HEK293 (cell line): Measurements from ENCODE around the gene GPATCH2.

Source experiments
- CTCF ChIA-PET: fragments of 350-600 bp; formaldehyde crosslinking; extraction: SDS; loops from one replicate; lab custom pipeline; 2021; ENCODE audit warnings: antibody characterized with exemption; lab: Yijun Ruan, JAX
- POLR2A ChIA-PET: fragments of 300-600 bp; formaldehyde crosslinking; extraction: SDS; loops from one replicate; lab custom pipeline; 2020; ENCODE audit warnings: antibody characterized with exemption, inconsistent platforms; lab: Yijun Ruan, JAX
- H3K27ac ChIP-seq: fragments of 200-500 bp; sonication (Bioruptor generic); 2 replicates; pipeline ENCODE4 v1.5.1; 2014; ENCODE audit warnings: low read depth, low read length, control low read depth, inconsistent platforms; ENCODE audit errors: extremely low read depth
- H3K36me3 ChIP-seq, 2 experiments: fragments of 200-500 bp in 1 of 2; sonication (Bioruptor generic) in 1 of 2; 1 replicate in 1 of 2; 2 replicates in 1 of 2; pipeline ENCODE4 v1.5.1; 2014 to 2017; ENCODE audit warnings: inconsistent platforms in 2 of 2, low read length in 2 of 2; ENCODE audit not compliant: control insufficient read depth in 2 of 2, insufficient read depth in 1 of 2
- H3K4me1 ChIP-seq: fragments of 200-500 bp; sonication (Bioruptor generic); 2 replicates; pipeline ENCODE4 v1.5.1; 2014; ENCODE audit warnings: mild to moderate bottlenecking, low read length, inconsistent platforms; ENCODE audit not compliant: control insufficient read depth, insufficient read depth
- H3K4me3 ChIP-seq: 2 replicates; pipeline ENCODE4 v1.5.1; 2011; ENCODE audit warnings: low read depth, mild to moderate bottlenecking, control low read depth, low read length, moderate library complexity
- H3K9me3 ChIP-seq: fragments of 200-500 bp; sonication (Bioruptor generic); 2 replicates; pipeline ENCODE4 v1.5.1; 2014; ENCODE audit warnings: low read depth, low read length, inconsistent platforms; ENCODE audit not compliant: control insufficient read depth, insufficient read depth
- GLI4 ChIP-seq: fragments of 450-650 bp; formaldehyde crosslinking; IDR thresholded peaks from 2 replicates; pipeline ENCODE4 v1.5.1; 2016; ENCODE audit warnings: missing biosample characterization, missing genetic modification characterization
- HOXA7 ChIP-seq: sonication (generic); formaldehyde crosslinking; IDR thresholded peaks from 2 replicates; pipeline ENCODE4 v1.8.1; 2022; ENCODE audit warnings: missing genetic modification reagents, borderline replicate concordance
- KLF1 ChIP-seq: fragments of 450-650 bp; formaldehyde crosslinking; IDR thresholded peaks from 2 replicates; pipeline ENCODE4 v1.5.1; 2016; ENCODE audit warnings: missing biosample characterization, missing genetic modification characterization
- KLF7 ChIP-seq: fragments of 450-650 bp; formaldehyde crosslinking; IDR thresholded peaks from 2 replicates; pipeline ENCODE4 v1.5.1; 2016; ENCODE audit warnings: missing biosample characterization, missing genetic modification characterization, borderline replicate concordance
- OVOL3 ChIP-seq: fragments of 450-650 bp; formaldehyde crosslinking; IDR thresholded peaks from 2 replicates; pipeline ENCODE4 v1.5.1; 2016; ENCODE audit warnings: missing biosample characterization, missing genetic modification characterization
- SCRT1 ChIP-seq: fragments of 450-650 bp; formaldehyde crosslinking; IDR thresholded peaks from 2 replicates; pipeline ENCODE4 v1.5.1; 2016; ENCODE audit warnings: missing biosample characterization, missing genetic modification characterization, borderline replicate concordance
- YY1 ChIP-seq: fragments of 450-650 bp; formaldehyde crosslinking; IDR thresholded peaks from 2 replicates; pipeline ENCODE4 v1.5.1; 2018; ENCODE audit warnings: missing biosample characterization, missing genetic modification characterization
- ZBTB6 ChIP-seq: fragments of 450-650 bp; formaldehyde crosslinking; IDR thresholded peaks from 2 replicates; pipeline ENCODE4 v1.5.1; 2017; ENCODE audit warnings: missing biosample characterization, missing genetic modification characterization
- ZBTB8A ChIP-seq: fragments of 450-650 bp; formaldehyde crosslinking; IDR thresholded peaks from 2 replicates; pipeline ENCODE4 v1.5.1; 2016; ENCODE audit warnings: missing biosample characterization, missing genetic modification characterization
- ZFHX2 ChIP-seq: fragments of 450-650 bp; formaldehyde crosslinking; conservative IDR thresholded peaks from 2 replicates; pipeline ENCODE4 v1.5.1; 2016; ENCODE audit warnings: missing biosample characterization, missing genetic modification characterization
- ZNF112 ChIP-seq: fragments of 450-650 bp; formaldehyde crosslinking; IDR thresholded peaks from 2 replicates; pipeline ENCODE4 v1.5.0; 2017; ENCODE audit warnings: missing biosample characterization, missing genetic modification characterization
- ZNF121 ChIP-seq: fragments of 450-650 bp; formaldehyde crosslinking; IDR thresholded peaks from 2 replicates; pipeline ENCODE4 v1.5.1; 2016; ENCODE audit warnings: missing biosample characterization, missing genetic modification characterization
- ZNF19 ChIP-seq: fragments of 450-650 bp; formaldehyde crosslinking; IDR thresholded peaks from 2 replicates; pipeline ENCODE4; 2016; ENCODE audit warnings: missing biosample characterization, missing genetic modification characterization, low read depth
- ZNF2 ChIP-seq: fragments of 450-650 bp; formaldehyde crosslinking; IDR thresholded peaks from 2 replicates; pipeline ENCODE4 v1.5.1; 2016; ENCODE audit warnings: missing biosample characterization, missing genetic modification characterization
- ZNF211 ChIP-seq: fragments of 450-650 bp; formaldehyde crosslinking; IDR thresholded peaks from 2 replicates; pipeline ENCODE4 v1.5.1; 2016; ENCODE audit warnings: low read depth, missing biosample characterization, missing genetic modification characterization
- ZNF239 ChIP-seq: fragments of 450-650 bp; formaldehyde crosslinking; IDR thresholded peaks from 2 replicates; pipeline ENCODE4 v1.5.1; 2016; ENCODE audit warnings: missing biosample characterization, missing genetic modification characterization
- ZNF354C ChIP-seq: fragments of 450-650 bp; formaldehyde crosslinking; IDR thresholded peaks from 2 replicates; pipeline ENCODE4 v1.5.1; 2016; ENCODE audit warnings: missing biosample characterization, missing genetic modification characterization, low read depth, borderline replicate concordance
- ZNF404 ChIP-seq: fragments of 450-650 bp; formaldehyde crosslinking; IDR thresholded peaks from 2 replicates; pipeline ENCODE4 v1.5.1; 2017; ENCODE audit warnings: missing biosample characterization, missing genetic modification characterization
- ZNF48 ChIP-seq: fragments of 450-650 bp; formaldehyde crosslinking; IDR thresholded peaks from 2 replicates; pipeline ENCODE4 v1.5.1; 2016; ENCODE audit warnings: missing biosample characterization, missing genetic modification characterization
- ZNF488 ChIP-seq: fragments of 450-650 bp; formaldehyde crosslinking; IDR thresholded peaks from 2 replicates; pipeline ENCODE4 v1.5.1; 2016; ENCODE audit warnings: missing biosample characterization, missing genetic modification characterization
- ZNF571 ChIP-seq: fragments of 450-650 bp; formaldehyde crosslinking; IDR thresholded peaks from 2 replicates; pipeline ENCODE4 v1.5.0; 2017; ENCODE audit warnings: missing biosample characterization, missing genetic modification characterization
- ZNF626 ChIP-seq: fragments of 450-650 bp; sonication (Bioruptor Pico); formaldehyde crosslinking; IDR thresholded peaks from 2 replicates; pipeline ENCODE4 v1.5.1; 2018; ENCODE audit warnings: missing biosample characterization, missing genetic modification characterization, inconsistent platforms
- ZSCAN23 ChIP-seq: fragments of 450-650 bp; formaldehyde crosslinking; IDR thresholded peaks from 2 replicates; pipeline ENCODE4 v1.5.1; 2016; ENCODE audit warnings: missing biosample characterization, missing genetic modification characterization
- TF ChIP-seq, protein P1 (sequence below): fragments of 450-650 bp; formaldehyde crosslinking; IDR thresholded peaks from 2 replicates; pipeline ENCODE4 v1.5.1; 2016; ENCODE audit warnings: missing biosample characterization, missing genetic modification characterization, low read depth
- TF ChIP-seq, protein P2 (sequence below): fragments of 450-650 bp; formaldehyde crosslinking; IDR thresholded peaks from 2 replicates; pipeline ENCODE4 v1.5.1; 2016; ENCODE audit warnings: missing biosample characterization, missing genetic modification characterization
- TF ChIP-seq, protein P3 (sequence below): fragments of 450-650 bp; formaldehyde crosslinking; IDR thresholded peaks from 2 replicates; pipeline ENCODE4 v1.5.1; 2016; ENCODE audit warnings: missing biosample characterization, missing genetic modification characterization, borderline replicate concordance

GPATCH2 gene

GRCh38 chr1:217535601-217536377 lies 95.1 kb downstream of the GPATCH2 start:
- Histone ChIP-seq H3K27ac (no peak overlapping the region), H3K4me1 (peaks cover 4% of the 10 kb centered on the region), H3K4me3 (no peak overlapping the region), H3K9me3 (no peaks in the 10 kb centered on the region), H3K36me3 (no peaks in the 10 kb centered on the region)
- ChIA-PET CTCF (no interaction called here), POLR2A (no interaction called here)
- no peak for TF ChIP-seq KLF1 (tag by site-specific recombination)
- TF ChIP-seq, protein P1, sequence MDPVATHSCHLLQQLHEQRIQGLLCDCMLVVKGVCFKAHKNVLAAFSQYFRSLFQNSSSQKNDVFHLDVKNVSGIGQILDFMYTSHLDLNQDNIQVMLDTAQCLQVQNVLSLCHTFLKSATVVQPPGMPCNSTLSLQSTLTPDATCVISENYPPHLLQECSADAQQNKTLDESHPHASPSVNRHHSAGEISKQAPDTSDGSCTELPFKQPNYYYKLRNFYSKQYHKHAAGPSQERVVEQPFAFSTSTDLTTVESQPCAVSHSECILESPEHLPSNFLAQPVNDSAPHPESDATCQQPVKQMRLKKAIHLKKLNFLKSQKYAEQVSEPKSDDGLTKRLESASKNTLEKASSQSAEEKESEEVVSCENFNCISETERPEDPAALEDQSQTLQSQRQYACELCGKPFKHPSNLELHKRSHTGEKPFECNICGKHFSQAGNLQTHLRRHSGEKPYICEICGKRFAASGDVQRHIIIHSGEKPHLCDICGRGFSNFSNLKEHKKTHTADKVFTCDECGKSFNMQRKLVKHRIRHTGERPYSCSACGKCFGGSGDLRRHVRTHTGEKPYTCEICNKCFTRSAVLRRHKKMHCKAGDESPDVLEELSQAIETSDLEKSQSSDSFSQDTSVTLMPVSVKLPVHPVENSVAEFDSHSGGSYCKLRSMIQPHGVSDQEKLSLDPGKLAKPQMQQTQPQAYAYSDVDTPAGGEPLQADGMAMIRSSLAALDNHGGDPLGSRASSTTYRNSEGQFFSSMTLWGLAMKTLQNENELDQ (tag by site-specific recombination), result no peak
- TF ChIP-seq, protein P2, sequence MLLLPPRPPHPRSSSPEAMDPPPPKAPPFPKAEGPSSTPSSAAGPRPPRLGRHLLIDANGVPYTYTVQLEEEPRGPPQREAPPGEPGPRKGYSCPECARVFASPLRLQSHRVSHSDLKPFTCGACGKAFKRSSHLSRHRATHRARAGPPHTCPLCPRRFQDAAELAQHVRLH (tag by site-specific recombination), result no peak
- no peak for TF ChIP-seq ZNF211 (tag by site-specific recombination)
- no peak for TF ChIP-seq ZNF571 (tag by site-specific recombination)
- no peak for TF ChIP-seq ZFHX2 (tag by site-specific recombination)
- no peak for TF ChIP-seq ZNF48 (tag by site-specific recombination)
- TF ChIP-seq ZNF112 (tag by site-specific recombination), result no peak
- TF ChIP-seq GLI4 (tag by site-specific recombination), result no peak
- TF ChIP-seq ZSCAN23 (tag by site-specific recombination), result no peak
- TF ChIP-seq ZNF626 (tag by site-specific recombination), result no peak
- TF ChIP-seq OVOL3 (tag by site-specific recombination), result no peak
- no peak for TF ChIP-seq ZNF354C (tag by site-specific recombination)

GRCh38 chr1:217534566-217534965 lies 96.3 kb downstream of the GPATCH2 start:
- Histone ChIP-seq H3K4me3 (no peak overlapping the region), H3K9me3 (no peaks in the 10 kb centered on the region), H3K27ac (no peak overlapping the region), H3K4me1 (no peaks in the 10 kb centered on the region; the same call in 1 of the 2 replicates), H3K36me3 (no peaks in the 10 kb centered on the region)
- ChIA-PET CTCF (no interaction called here), POLR2A (no interaction called here)
- TF ChIP-seq ZNF239 (tag by site-specific recombination), result no peak
- no peak for TF ChIP-seq ZNF404 (tag by site-specific recombination)
- TF ChIP-seq YY1, result no peak
- TF ChIP-seq ZBTB6 (tag by site-specific recombination), result no peak
- no peak for TF ChIP-seq ZNF2 (tag by site-specific recombination)
- TF ChIP-seq SCRT1 (tag by site-specific recombination), result no peak
- TF ChIP-seq ZNF19 (tag by site-specific recombination), result no peak
- TF ChIP-seq KLF7, result no peak
- TF ChIP-seq, protein P3, sequence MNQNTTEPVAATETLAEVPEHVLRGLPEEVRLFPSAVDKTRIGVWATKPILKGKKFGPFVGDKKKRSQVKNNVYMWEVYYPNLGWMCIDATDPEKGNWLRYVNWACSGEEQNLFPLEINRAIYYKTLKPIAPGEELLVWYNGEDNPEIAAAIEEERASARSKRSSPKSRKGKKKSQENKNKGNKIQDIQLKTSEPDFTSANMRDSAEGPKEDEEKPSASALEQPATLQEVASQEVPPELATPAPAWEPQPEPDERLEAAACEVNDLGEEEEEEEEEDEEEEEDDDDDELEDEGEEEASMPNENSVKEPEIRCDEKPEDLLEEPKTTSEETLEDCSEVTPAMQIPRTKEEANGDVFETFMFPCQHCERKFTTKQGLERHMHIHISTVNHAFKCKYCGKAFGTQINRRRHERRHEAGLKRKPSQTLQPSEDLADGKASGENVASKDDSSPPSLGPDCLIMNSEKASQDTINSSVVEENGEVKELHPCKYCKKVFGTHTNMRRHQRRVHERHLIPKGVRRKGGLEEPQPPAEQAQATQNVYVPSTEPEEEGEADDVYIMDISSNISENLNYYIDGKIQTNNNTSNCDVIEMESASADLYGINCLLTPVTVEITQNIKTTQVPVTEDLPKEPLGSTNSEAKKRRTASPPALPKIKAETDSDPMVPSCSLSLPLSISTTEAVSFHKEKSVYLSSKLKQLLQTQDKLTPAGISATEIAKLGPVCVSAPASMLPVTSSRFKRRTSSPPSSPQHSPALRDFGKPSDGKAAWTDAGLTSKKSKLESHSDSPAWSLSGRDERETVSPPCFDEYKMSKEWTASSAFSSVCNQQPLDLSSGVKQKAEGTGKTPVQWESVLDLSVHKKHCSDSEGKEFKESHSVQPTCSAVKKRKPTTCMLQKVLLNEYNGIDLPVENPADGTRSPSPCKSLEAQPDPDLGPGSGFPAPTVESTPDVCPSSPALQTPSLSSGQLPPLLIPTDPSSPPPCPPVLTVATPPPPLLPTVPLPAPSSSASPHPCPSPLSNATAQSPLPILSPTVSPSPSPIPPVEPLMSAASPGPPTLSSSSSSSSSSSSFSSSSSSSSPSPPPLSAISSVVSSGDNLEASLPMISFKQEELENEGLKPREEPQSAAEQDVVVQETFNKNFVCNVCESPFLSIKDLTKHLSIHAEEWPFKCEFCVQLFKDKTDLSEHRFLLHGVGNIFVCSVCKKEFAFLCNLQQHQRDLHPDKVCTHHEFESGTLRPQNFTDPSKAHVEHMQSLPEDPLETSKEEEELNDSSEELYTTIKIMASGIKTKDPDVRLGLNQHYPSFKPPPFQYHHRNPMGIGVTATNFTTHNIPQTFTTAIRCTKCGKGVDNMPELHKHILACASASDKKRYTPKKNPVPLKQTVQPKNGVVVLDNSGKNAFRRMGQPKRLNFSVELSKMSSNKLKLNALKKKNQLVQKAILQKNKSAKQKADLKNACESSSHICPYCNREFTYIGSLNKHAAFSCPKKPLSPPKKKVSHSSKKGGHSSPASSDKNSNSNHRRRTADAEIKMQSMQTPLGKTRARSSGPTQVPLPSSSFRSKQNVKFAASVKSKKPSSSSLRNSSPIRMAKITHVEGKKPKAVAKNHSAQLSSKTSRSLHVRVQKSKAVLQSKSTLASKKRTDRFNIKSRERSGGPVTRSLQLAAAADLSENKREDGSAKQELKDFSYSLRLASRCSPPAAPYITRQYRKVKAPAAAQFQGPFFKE, result no peak
- no peak for TF ChIP-seq ZNF121 (tag by site-specific recombination)
- no peak for TF ChIP-seq ZNF488
- TF ChIP-seq HOXA7 (CRISPR knock-in tag), result no peak
- TF ChIP-seq ZBTB8A (tag by site-specific recombination), result no peak
